Measurements from ENCODE around the gene SLC4A11.

GRCh38 chr20:3208786-3209256, 30.2 kb downstream of the SLC4A11 start:
- TF ChIP-seq EZH2 (IDR thresholded peaks at IDR 0.05; ENCODE audit: insufficient read depth, low read length): no peak
- TF ChIP-seq CTCF (IDR thresholded peaks at IDR 0.05; ENCODE audit: insufficient read depth, low read depth, low read length): no peak
